Measurements from ENCODE around the gene UNC93B1. TPM values are rescaled to one million over a fixed set of nuclear protein-coding genes. Genes with fewer than 3 reads are reported as not detected.

The UNC93B1 gene
- total and polyA plus RNA-seq, 2 of the 13 experiments (the other 11 are each of a cell fraction or from before 2014, with no cell fraction given), result 8.8 to 18.9 TPM

- H4K20me1 ChIP-seq (ENCODE audit: insufficient read depth, low read length), result no peaks in the 10 kb centered on the region
- peak within 1 kb of the TSS; percentile 78 to 84 (median 83) for H3K4me3 ChIP-seq (replicated peaks in 1 of 3; ENCODE audit: insufficient read depth in 1 of 3, low read depth in 2 of 3, low read length in 3 of 3)
- ChIA-PET CTCF (ENCODE audit: low intra/inter-chr PET ratio, low total read pairs) (no interaction called here), POLR2A (interaction anchor here (0.7 to 3.1 kb wide), 6 partner anchors 7 to 116 kb away, joined by 3 to 13 read pairs (median 6); partner anchors contain the start of gene ALDH3B1)
- H3K27ac ChIP-seq (ENCODE audit: extremely low read length, insufficient read depth, low read length), result peak within 1 kb of the TSS; percentile 86
- peak within 1 kb of the TSS; percentile 96 for H3K9ac ChIP-seq (ENCODE audit: insufficient read depth, low read depth, low read length)
- peaks cover 26% of the 10 kb centered on the region for H3K79me2 ChIP-seq (ENCODE audit: insufficient read depth, low read length)
- H3K4me2 ChIP-seq (ENCODE audit: low read depth, low read length), result peak within 1 kb of the TSS; percentile 97
- H3K4me1 ChIP-seq (ENCODE audit: insufficient read depth, low read length), result peaks cover 34% of the 10 kb centered on the region
- DNase-seq (ENCODE audit: low spot score) (peak; percentile 99), ATAC-seq (peak; percentile 95), FAIRE-seq (peak; percentile 92)
- H2AFZ ChIP-seq (ENCODE audit: low read length), result no peak within 1 kb of the TSS
- in situ Hi-C loops (cut with HindIII; ENCODE audit: extremely low pct_ligation_motif_present, low pct_unique_long_range_greater_than_20kb), result no loop called here
- peaks cover 8 to 13% of the 10 kb centered on the region in 2 experiments; a peak in 3 of 5 replicates for H3K36me3 ChIP-seq (replicated peaks in 1 of 2; ENCODE audit: control insufficient read depth in 1 of 2, insufficient read depth in 2 of 2, low read length in 2 of 2)
- TSS peak; percentile 55 for BruUV-seq (replicated peaks)
- intact Hi-C loops (cut with micrococcal nuclease; ENCODE audit: unreplicated experiment), result loop anchor here (1.0 kb wide), 1 partner anchor 8 kb away; no protein-coding TSS in a partner anchor
- no peaks in the 10 kb centered on the region for H3K9me3 ChIP-seq (ENCODE audit: low read length)
- no peaks in the 10 kb centered on the region; a peak in 1 of 5 replicates for H3K27me3 ChIP-seq (ENCODE audit: control insufficient read depth in 1 of 2, insufficient read depth in 2 of 2, low read length in 2 of 2)
- 0% methylated on average over 34 of the region's 56 CpGs for WGBS (ENCODE audit: low lambda C conversion rate)
- peak; percentile 47; the same call in 1 of the 2 replicates for TF ChIP-seq PATZ1 (CRISPR knock-in tag; IDR thresholded peaks at IDR 0.05)
- no peak for TF ChIP-seq THRA (CRISPR knock-in tag; IDR thresholded peaks at IDR 0.05; ENCODE audit: borderline replicate concordance)
- no peak for TF ChIP-seq ZNF333 (CRISPR knock-in tag; IDR thresholded peaks at IDR 0.05; ENCODE audit: borderline replicate concordance)
- 0 out of 2 replicates have a peak, but pooled peaks have one; percentile 1 for TF ChIP-seq HNF1B (CRISPR knock-in tag; IDR thresholded peaks at IDR 0.05)
- TF ChIP-seq HMGXB3 (CRISPR knock-in tag; IDR thresholded peaks at IDR 0.05; ENCODE audit: borderline replicate concordance), result peak; percentile 98
- TF ChIP-seq KDM3A (CRISPR knock-in tag; IDR thresholded peaks at IDR 0.05; ENCODE audit: low read depth), result 0 out of 2 replicates have a peak, but pooled peaks have one; percentile 59
- TF ChIP-seq STAG1 (CRISPR knock-in tag; IDR thresholded peaks at IDR 0.05), result 0 out of 2 replicates have a peak, but pooled peaks have one; percentile 15
- peak; percentile 63; the same call in 1 of the 2 replicates for TF ChIP-seq MEF2D (CRISPR knock-in tag; IDR thresholded peaks at IDR 0.05)
- TF ChIP-seq ZNF124 (CRISPR knock-in tag; IDR thresholded peaks at IDR 0.05), result peak; percentile 63
Observed at GRCh38 chr11:68030318-68031143, 26.6 kb upstream of the UNC93B1 start, which contains the start of gene NDUFS8. Gene NDUFS8 (plus strand): TSS chr11:68030681. CDS start chr11:68032152, 1,471 bp downstream.
